DOHH2 (cell line): ENCODE measurements around the gene MARK3.

ENCODE experiments used
- EZH2phosphoT487 ChIP-seq: fragments of 200-600 bp; sonication (generic); IDR thresholded peaks from 2 replicates; pipeline ENCODE4 v1.6.1; 2017; ENCODE audit warnings: borderline replicate concordance, mild to moderate bottlenecking, antibody characterized with exemption, low read length, moderate library complexity, mixed read lengths
- TF ChIP-seq, protein P1 (sequence below): fragments of 200-600 bp; sonication (generic); IDR thresholded peaks from one replicate; pipeline ENCODE4 v1.5.1; 2014; ENCODE audit warnings: antibody characterized with exemption, mild to moderate bottlenecking, low read depth, low read length; ENCODE audit not compliant: poor library complexity, severe bottlenecking

- TF ChIP-seq, protein P1, sequence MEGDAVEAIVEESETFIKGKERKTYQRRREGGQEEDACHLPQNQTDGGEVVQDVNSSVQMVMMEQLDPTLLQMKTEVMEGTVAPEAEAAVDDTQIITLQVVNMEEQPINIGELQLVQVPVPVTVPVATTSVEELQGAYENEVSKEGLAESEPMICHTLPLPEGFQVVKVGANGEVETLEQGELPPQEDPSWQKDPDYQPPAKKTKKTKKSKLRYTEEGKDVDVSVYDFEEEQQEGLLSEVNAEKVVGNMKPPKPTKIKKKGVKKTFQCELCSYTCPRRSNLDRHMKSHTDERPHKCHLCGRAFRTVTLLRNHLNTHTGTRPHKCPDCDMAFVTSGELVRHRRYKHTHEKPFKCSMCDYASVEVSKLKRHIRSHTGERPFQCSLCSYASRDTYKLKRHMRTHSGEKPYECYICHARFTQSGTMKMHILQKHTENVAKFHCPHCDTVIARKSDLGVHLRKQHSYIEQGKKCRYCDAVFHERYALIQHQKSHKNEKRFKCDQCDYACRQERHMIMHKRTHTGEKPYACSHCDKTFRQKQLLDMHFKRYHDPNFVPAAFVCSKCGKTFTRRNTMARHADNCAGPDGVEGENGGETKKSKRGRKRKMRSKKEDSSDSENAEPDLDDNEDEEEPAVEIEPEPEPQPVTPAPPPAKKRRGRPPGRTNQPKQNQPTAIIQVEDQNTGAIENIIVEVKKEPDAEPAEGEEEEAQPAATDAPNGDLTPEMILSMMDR: no peak
- TF ChIP-seq EZH2phosphoT487: no peak
These were observed 22.4 kb upstream of the MARK3 start for GRCh38 chr14:103362780-103363179.
